Thoracic aorta (tissue), 2 donors: ENCODE data around the gene SPPL2C. TPM values are rescaled to one million over a fixed set of nuclear protein-coding genes. Genes with fewer than 3 reads are reported as not detected.

ENCODE experiments used
- ATAC-seq: fragments of 150-250 bp; one replicate; pipeline ENCODE4 v1.8.0; 2017; ENCODE audit warnings: low read depth; ENCODE audit not compliant: insufficient number of reproducible peaks, low FRiP score
- DNase-seq: peaks from one replicate; pipeline ENCODE4 v3.0.0-alpha.2; 2020; ENCODE audit warnings: low spot score
- H3K27ac ChIP-seq, 2 donors: fragments of 200-600 bp; sonication (generic); 1 replicate in 1 of 2; 2 replicates in 1 of 2; pipeline ENCODE4 v1.5.1; 2016; ENCODE audit warnings: mild to moderate bottlenecking in 2 of 2, moderate library complexity in 2 of 2
- H3K27me3 ChIP-seq: fragments of 200-600 bp; sonication (generic); replicated peaks from 2 replicates; pipeline ENCODE4 v1.6.0; 2016; ENCODE audit warnings: mild to moderate bottlenecking; ENCODE audit not compliant: insufficient read depth
- H3K36me3 ChIP-seq: fragments of 200-600 bp; sonication (generic); one replicate; pipeline ENCODE4 v1.5.1; 2016
- H3K4me1 ChIP-seq, 2 donors: fragments of 200-600 bp; sonication (generic); 1 replicate in 1 of 2; 2 replicates in 1 of 2; pipeline versions ENCODE4 v1.5.1 to v1.6.0; 2016; ENCODE audit warnings: low read depth in 2 of 2, mild to moderate bottlenecking in 1 of 2; ENCODE audit not compliant: control insufficient read depth in 1 of 2
- H3K4me3 ChIP-seq: fragments of 200-600 bp; sonication (generic); 2 replicates; pipeline ENCODE4 v1.5.1; 2016; ENCODE audit warnings: mild to moderate bottlenecking
- H3K9me3 ChIP-seq: fragments of 200-600 bp; sonication (generic); 2 replicates; pipeline ENCODE4 v1.5.1; 2016
- total RNA-seq, 2 donors: library from RNA; depleted of rRNA; stranded (reverse); fragments of >200 nt; gene quantifications; one replicate each; pipeline versions ENCODE4 v1.1.0 to v1.2.3, GENCODE V29; 2016
- TF ChIP-seq, protein P1 (sequence below): fragments of 200-600 bp; sonication (generic); IDR thresholded peaks from one replicate; pipeline ENCODE4 v1.5.1; 2019; ENCODE audit warnings: antibody characterized with exemption

Gene SPPL2C
- total RNA-seq, 2 donors from 2014 or later = not detected

DNA sequence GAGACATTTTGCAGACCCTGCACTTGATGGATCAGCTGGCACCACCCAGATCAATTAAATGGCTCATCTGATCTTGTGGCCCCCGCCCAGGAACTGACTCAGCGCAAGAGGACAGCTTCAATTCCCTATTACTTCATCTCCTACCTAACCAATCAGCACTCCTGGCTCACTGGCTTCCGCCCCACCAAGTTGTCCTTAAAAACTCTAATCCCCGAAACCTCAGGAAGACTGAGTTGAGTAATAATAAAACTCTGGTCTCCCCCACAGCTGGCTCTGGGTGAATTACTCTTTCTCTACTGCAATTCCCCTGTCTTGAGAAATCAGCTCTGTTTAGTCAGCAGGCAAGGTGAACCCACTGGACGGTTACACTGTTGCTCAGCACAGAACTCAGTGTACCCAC lies 23.6 kb downstream of the SPPL2C start:
- Histone ChIP-seq H3K27me3 (no peaks in the 10 kb centered on the region), H3K4me1 (no peaks in the 10 kb centered on the region), H3K4me3 (no peak overlapping the region), H3K27ac (no peak overlapping the region), H3K36me3 (no peaks in the 10 kb centered on the region), H3K9me3 (no peaks in the 10 kb centered on the region)
- ATAC-seq (no peak), DNase-seq (no peak)
- TF ChIP-seq, protein P1, sequence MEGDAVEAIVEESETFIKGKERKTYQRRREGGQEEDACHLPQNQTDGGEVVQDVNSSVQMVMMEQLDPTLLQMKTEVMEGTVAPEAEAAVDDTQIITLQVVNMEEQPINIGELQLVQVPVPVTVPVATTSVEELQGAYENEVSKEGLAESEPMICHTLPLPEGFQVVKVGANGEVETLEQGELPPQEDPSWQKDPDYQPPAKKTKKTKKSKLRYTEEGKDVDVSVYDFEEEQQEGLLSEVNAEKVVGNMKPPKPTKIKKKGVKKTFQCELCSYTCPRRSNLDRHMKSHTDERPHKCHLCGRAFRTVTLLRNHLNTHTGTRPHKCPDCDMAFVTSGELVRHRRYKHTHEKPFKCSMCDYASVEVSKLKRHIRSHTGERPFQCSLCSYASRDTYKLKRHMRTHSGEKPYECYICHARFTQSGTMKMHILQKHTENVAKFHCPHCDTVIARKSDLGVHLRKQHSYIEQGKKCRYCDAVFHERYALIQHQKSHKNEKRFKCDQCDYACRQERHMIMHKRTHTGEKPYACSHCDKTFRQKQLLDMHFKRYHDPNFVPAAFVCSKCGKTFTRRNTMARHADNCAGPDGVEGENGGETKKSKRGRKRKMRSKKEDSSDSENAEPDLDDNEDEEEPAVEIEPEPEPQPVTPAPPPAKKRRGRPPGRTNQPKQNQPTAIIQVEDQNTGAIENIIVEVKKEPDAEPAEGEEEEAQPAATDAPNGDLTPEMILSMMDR = no peak

DNA sequence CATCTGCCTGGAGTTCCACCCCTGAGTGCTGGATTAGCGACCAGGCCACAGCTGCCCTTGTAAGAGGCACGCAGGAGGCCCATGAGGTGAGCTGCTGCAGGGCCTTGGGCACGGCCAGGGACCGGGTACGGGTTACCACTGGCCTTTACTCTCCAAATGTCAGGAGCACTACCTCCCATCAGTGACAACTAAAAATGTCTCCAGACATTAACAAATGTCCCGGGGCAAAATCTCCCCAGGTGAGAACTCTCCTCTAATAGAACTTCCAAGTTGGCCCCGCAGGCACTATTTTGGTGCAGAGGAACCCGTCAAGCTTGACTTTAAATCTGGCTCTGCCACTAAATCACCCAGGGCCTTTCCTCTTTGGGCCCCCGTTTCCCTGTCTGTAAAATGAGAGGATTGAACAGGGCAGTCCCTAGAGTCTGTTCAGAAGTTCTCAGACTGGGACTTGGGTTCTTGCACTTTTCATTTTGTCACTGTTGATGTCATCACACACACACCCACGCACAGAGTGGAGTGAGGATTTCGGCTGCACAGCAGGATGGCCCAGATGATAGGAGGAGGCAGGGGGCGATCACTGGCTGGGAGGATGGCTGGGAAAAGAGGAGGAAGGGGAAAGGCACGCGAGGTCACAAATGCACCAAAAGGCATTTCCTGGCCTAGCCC lies 25.1 kb downstream of the SPPL2C start:
- Histone ChIP-seq H3K9me3 (no peaks in the 10 kb centered on the region), H3K4me1 (no peaks in the 10 kb centered on the region), H3K4me3 (no peak overlapping the region), H3K27me3 (no peaks in the 10 kb centered on the region), H3K36me3 (no peaks in the 10 kb centered on the region), H3K27ac (no peak overlapping the region)
- ATAC-seq = no peak
- DNase-seq = no peak
- TF ChIP-seq, protein P1 = no peak

DNA sequence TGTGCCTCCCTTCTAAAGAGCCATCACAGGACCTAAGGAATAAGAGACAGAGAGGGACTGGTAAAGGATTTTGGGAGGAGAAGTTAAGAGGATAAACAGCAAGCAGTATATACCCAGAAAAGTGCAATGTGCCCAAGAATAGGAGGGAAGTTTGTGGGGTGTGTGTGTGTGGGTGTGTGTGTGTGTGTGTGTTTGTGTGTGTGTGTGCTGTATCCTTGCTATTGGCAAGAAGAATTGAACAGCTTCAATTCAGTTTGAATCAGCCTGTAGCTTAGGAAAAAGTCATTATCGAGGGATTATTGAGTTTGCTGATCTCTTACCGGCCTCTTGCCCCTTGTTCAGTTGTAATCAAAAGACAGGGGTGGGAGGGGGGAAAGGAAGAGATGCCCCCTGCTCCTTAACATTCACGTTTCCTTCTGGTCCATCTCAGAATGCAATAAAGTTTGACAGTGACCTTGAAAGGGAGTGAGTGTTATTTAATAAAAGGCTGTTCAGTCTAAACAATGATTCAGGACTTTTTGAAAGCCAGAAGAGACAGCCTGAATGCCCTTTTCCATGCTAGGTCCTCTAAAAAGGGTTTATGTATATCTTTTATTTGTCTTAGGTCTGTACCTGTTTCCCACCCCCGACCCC lies 25.8 kb downstream of the SPPL2C start:
- H3K4me3 ChIP-seq = no peak overlapping the region
- no peak overlapping the region for H3K27ac ChIP-seq
- no peaks in the 10 kb centered on the region for H3K4me1 ChIP-seq
- TF ChIP-seq, protein P1 = no peak
- no peaks in the 10 kb centered on the region for H3K27me3 ChIP-seq
- no peaks in the 10 kb centered on the region for H3K9me3 ChIP-seq
- no peak for DNase-seq
- ATAC-seq = no peak
- H3K36me3 ChIP-seq = no peaks in the 10 kb centered on the region

DNA sequence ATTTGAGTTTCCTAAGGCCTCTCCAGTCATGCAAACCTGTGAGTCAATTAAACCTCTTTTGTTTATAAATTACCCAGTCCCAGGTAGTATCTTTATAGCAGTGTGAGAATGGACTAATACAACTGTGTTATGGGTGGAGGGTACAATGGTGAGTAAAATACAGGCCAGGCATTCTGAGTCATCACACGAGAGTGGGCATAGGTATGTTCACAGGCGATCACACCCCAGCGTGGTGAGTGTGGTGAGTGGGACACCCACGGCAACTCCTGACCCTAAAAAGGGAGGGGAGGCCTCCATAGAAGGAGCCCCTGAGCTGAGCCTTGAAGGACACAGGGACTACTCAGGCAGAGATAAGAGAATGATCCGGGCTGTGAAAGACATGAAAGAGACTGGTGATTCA lies 27.0 kb downstream of the SPPL2C start:
- H3K27me3 ChIP-seq = no peaks in the 10 kb centered on the region
- H3K4me1 ChIP-seq = no peaks in the 10 kb centered on the region
- no peak overlapping the region for H3K27ac ChIP-seq
- no peak overlapping the region for H3K4me3 ChIP-seq
- H3K36me3 ChIP-seq = no peaks in the 10 kb centered on the region
- no peak for ATAC-seq
- TF ChIP-seq, protein P1 = no peak
- DNase-seq = no peak
- no peaks in the 10 kb centered on the region for H3K9me3 ChIP-seq

DNA sequence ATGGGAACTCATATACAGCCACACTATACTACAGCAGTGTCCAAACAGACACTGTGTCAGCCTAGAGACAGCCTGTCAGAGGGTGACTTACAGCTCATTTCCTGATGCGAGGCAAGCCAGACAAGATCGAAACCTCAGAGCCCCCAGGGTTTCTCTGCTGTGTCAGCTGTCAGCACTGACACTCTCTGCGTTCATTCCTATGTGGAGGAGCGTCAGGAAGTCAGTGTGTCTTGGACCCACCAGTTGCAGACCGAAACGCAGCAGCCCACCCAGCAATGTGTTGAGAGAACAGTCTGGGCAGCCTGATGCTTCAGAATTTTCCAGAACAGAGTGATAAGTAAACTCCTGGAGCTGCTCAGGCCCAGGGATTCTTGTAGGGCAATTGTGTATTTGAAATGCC lies 29.0 kb downstream of the SPPL2C start:
- no peak for DNase-seq
- ATAC-seq = no peak
- Histone ChIP-seq H3K9me3 (no peaks in the 10 kb centered on the region), H3K4me3 (no peak overlapping the region), H3K4me1 (no peaks in the 10 kb centered on the region), H3K36me3 (no peaks in the 10 kb centered on the region), H3K27ac (no peak overlapping the region), H3K27me3 (no peaks in the 10 kb centered on the region)
- TF ChIP-seq, protein P1 = no peak
